HCT116 (cell line): ENCODE data around the gene XKRX. TPM values are rescaled to one million over a fixed set of nuclear protein-coding genes. Genes with fewer than 3 reads are reported as not detected.

ENCODE experiments used
- ATAC-seq: fragments of 200-7000 bp; cut with Tn5 transposase; 2 replicates; pipeline ENCODE4 v1.9.1; 2020; ENCODE audit warnings: mild to moderate bottlenecking, moderate library complexity
- BruUV-seq: library from RNA; stranded (reverse); fragments of 400-500 nt; replicated peaks from 2 replicates; lab custom pipeline; 2021; lab: Mats Ljungman, UMichigan
- CTCF ChIA-PET: fragments of 300-600 bp; sonication (Branson Sonifier 250); formaldehyde crosslinking; loops from one replicate; lab custom pipeline; 2021; ENCODE audit warnings: antibody characterized with exemption; lab: Charles Lee
- POLR2A ChIA-PET: fragments of 300-600, 350-600 bp; sonication (Branson Sonifier 250); formaldehyde crosslinking; loops from one replicate; lab custom pipeline; 2021; ENCODE audit warnings: antibody characterized with exemption; lab: Charles Lee
- RAD21 ChIA-PET, 2 experiments: fragments of 300-600 bp; sonication (Branson Sonifier 250); formaldehyde crosslinking; loops; one replicate each; lab custom pipeline; 2023; ENCODE audit warnings: low total read pairs in 2 of 2; ENCODE audit not compliant: uncharacterized antibody in 2 of 2, unreplicated experiment in 2 of 2, low non-redundant PET in 1 of 2; lab: Charles Lee
- DNase-seq: peaks from one replicate; pipeline ENCODE4 v3.0.0-alpha.2; 2010; ENCODE audit warnings: low read depth, low spot score
- H2AFZ ChIP-seq: fragments of 200-600 bp; shearing (Covaris generic), sonication (generic); 2 replicates; pipeline ENCODE4 v1.6.1; 2017; ENCODE audit warnings: low read depth, mixed run types, mixed read lengths, antibody characterized with exemption, low read length; ENCODE audit not compliant: poor library complexity, severe bottlenecking
- H3K27ac ChIP-seq: 2 replicates; pipeline ENCODE4 v1.5.1; 2012; ENCODE audit warnings: low read depth, low read length
- H3K27me3 ChIP-seq: fragments of 200-600 bp; sonication (generic); 2 replicates; pipeline ENCODE4 v1.6.1; 2016; ENCODE audit warnings: mixed run types, low read length, mixed read lengths; ENCODE audit not compliant: insufficient read depth
- H3K36me3 ChIP-seq, 2 experiments: fragments of 200-500 bp in 1 of 2; fragments of 200-600 bp in 1 of 2; sonication (Bioruptor generic) in 1 of 2; sonication (generic) in 1 of 2; 2 replicates each; pipeline versions ENCODE4 v1.5.1 to v1.6.1; 2014 to 2016; ENCODE audit warnings: low read length in 2 of 2, inconsistent platforms in 1 of 2, mixed read lengths in 1 of 2, mixed run types in 1 of 2; ENCODE audit not compliant: insufficient read depth in 2 of 2, control insufficient read depth in 1 of 2
- H3K4me1 ChIP-seq, 2 experiments: fragments of 200-600 bp in 1 of 2; sonication (generic) in 1 of 2; 2 replicates each; pipeline versions ENCODE4 v1.5.1 to v1.6.1; 2012 to 2017; ENCODE audit warnings: low read length in 2 of 2, inconsistent platforms in 1 of 2, mild to moderate bottlenecking in 1 of 2, mixed read lengths in 1 of 2, mixed run types in 1 of 2, moderate library complexity in 1 of 2; ENCODE audit not compliant: insufficient read depth in 2 of 2, control insufficient read depth in 1 of 2
- H3K4me2 ChIP-seq: fragments of 200-600 bp; sonication (generic); 2 replicates; pipeline ENCODE4 v1.6.1; 2017; ENCODE audit warnings: mixed run types, low read length, mixed read lengths
- H3K4me3 ChIP-seq, 2 experiments: fragments of 200-600 bp in 1 of 2; sonication (generic) in 1 of 2; replicated peaks in 1 of 2; 2 replicates each; pipeline ENCODE4 v1.5.1; 2011 to 2016; ENCODE audit warnings: low read length in 2 of 2, control low read depth in 1 of 2, low read depth in 1 of 2, mild to moderate bottlenecking in 1 of 2, mixed read lengths in 1 of 2, mixed run types in 1 of 2
- H3K79me2 ChIP-seq: fragments of 200-600 bp; sonication (generic); 2 replicates; pipeline ENCODE4 v1.6.1; 2017; ENCODE audit warnings: mild to moderate bottlenecking, mixed run types, low read length, moderate library complexity, mixed read lengths; ENCODE audit not compliant: insufficient read depth
- H3K9ac ChIP-seq: fragments of 200-600 bp; sonication (generic); 2 replicates; pipeline ENCODE4 v1.6.1; 2016; ENCODE audit warnings: low read length, mixed read lengths
- H3K9me2 ChIP-seq: fragments of 200-600 bp; sonication (generic), shearing (Covaris generic); 2 replicates; pipeline ENCODE4 v1.6.1; 2017; ENCODE audit warnings: mixed run types, mild to moderate bottlenecking, moderate library complexity; ENCODE audit not compliant: insufficient read depth
- H3K9me3 ChIP-seq, 2 experiments: fragments of 200-500 bp in 1 of 2; fragments of 200-600 bp in 1 of 2; sonication (Bioruptor generic) in 1 of 2; sonication (generic) in 1 of 2; 2 replicates each; pipeline ENCODE4 v1.6.1; 2014 to 2017; ENCODE audit warnings: low read length in 2 of 2, mixed read lengths in 2 of 2, inconsistent platforms in 1 of 2, low read depth in 1 of 2, mild to moderate bottlenecking in 1 of 2, mixed run types in 1 of 2, moderate library complexity in 1 of 2; ENCODE audit not compliant: control insufficient read depth in 1 of 2, insufficient read depth in 1 of 2
- H4K20me1 ChIP-seq: fragments of 200-600 bp; sonication (generic), shearing (Covaris generic); 2 replicates; pipeline ENCODE4 v1.6.1; 2017; ENCODE audit warnings: mixed run types, mild to moderate bottlenecking, moderate library complexity; ENCODE audit not compliant: insufficient read depth
- CBX3 ChIP-seq: IDR thresholded peaks from 2 replicates; pipeline ENCODE4 v1.6.1; 2012; ENCODE audit warnings: low read depth
- CTCF ChIP-seq, 3 experiments: fragments of 200-600 bp in 1 of 3; sonication (generic) in 1 of 3; IDR thresholded peaks in 2 of 3; conservative IDR thresholded peaks in 1 of 3; 2 replicates each; pipeline ENCODE4 v1.5.1; 2012 to 2017; ENCODE audit warnings: low read depth in 2 of 3, low read length in 2 of 3, antibody characterized with exemption in 1 of 3, borderline replicate concordance in 1 of 3, control low read depth in 1 of 3, mild to moderate bottlenecking in 1 of 3, mixed read lengths in 1 of 3, mixed run types in 1 of 3, moderate library complexity in 1 of 3; ENCODE audit not compliant: insufficient read depth in 1 of 3
- ELF1 ChIP-seq: IDR thresholded peaks from 2 replicates; pipeline ENCODE4 v1.6.1; 2012; ENCODE audit warnings: low read depth, borderline replicate concordance
- EZH2 ChIP-seq: fragments of 200-600 bp; sonication (generic); IDR thresholded peaks from 2 replicates; pipeline ENCODE4 v1.6.1; 2017; ENCODE audit warnings: antibody characterized with exemption, mixed run types
- EZH2phosphoT487 ChIP-seq: fragments of 200-600 bp; IDR thresholded peaks from 2 replicates; pipeline ENCODE4 v1.6.1; 2018; ENCODE audit warnings: antibody characterized with exemption, borderline replicate concordance
- FOSL1 ChIP-seq: IDR thresholded peaks from 2 replicates; pipeline ENCODE4 v1.6.1; 2012; ENCODE audit warnings: low read depth
- POLR2AphosphoS5 ChIP-seq: IDR thresholded peaks from 2 replicates; pipeline ENCODE4 v1.6.1; 2011; ENCODE audit warnings: mild to moderate bottlenecking, low read depth, low read length, moderate library complexity
- RAD21 ChIP-seq: IDR thresholded peaks from 2 replicates; pipeline ENCODE4 v1.6.1; 2012; ENCODE audit warnings: low read depth, mild to moderate bottlenecking
- REST ChIP-seq: IDR thresholded peaks from 2 replicates; pipeline ENCODE4 v1.6.1; 2012; ENCODE audit warnings: low read depth
- SRF ChIP-seq: IDR thresholded peaks from 2 replicates; pipeline ENCODE4 v1.6.1; 2012; ENCODE audit warnings: low read depth
- ZNF274 ChIP-seq: fragments of 200-500 bp; sonication (Bioruptor generic); IDR thresholded peaks from 2 replicates; pipeline ENCODE4 v1.6.1; 2014; ENCODE audit warnings: mild to moderate bottlenecking, low read depth, low read length, inconsistent platforms
- intact Hi-C: fragments of 100-400 bp; cut with micrococcal nuclease; formaldehyde crosslinking; loops from 2 replicates; pipeline ENCODE4 v1.10.0; 2022
- total RNA-seq: library from RNA; stranded (reverse); gene quantifications from one replicate; pipeline ENCODE4 v1.2.1, GENCODE V29; 2021; ENCODE audit not compliant: unreplicated experiment

Gene XKRX
- total RNA-seq, 1 experiment from 2014 or later: 0.47 TPM

- Histone ChIP-seq H3K27ac (no peak overlapping the region), H3K9ac (no peak overlapping the region), H3K27me3 (no peaks in the 10 kb centered on the region), H4K20me1 (no peaks in the 10 kb centered on the region), H3K4me2 (no peak overlapping the region), H2AFZ (peak overlapping the region; percentile 88), H3K4me3 (no peak overlapping the region), H3K9me3 (no peaks in the 10 kb centered on the region), H3K4me1 (no peaks in the 10 kb centered on the region), H3K79me2 (no peaks in the 10 kb centered on the region), H3K9me2 (no peaks in the 10 kb centered on the region), H3K36me3 (no peaks in the 10 kb centered on the region)
- TF ChIP-seq EZH2: no peak
- no peak for TF ChIP-seq ZNF274
- no peak for TF ChIP-seq CBX3
- peak; percentile 50 to 62 (median 53) for TF ChIP-seq CTCF (IDR thresholded peaks at IDR 0.05 in 2 of 3, conservative IDR thresholded peaks at IDR 0.05 in 1 of 3; ENCODE audit: borderline replicate concordance in 1 of 3, insufficient read depth in 1 of 3, low read depth in 2 of 3, low read length in 2 of 3)
- TF ChIP-seq RAD21: peak; percentile 85
- RAD21 ChIA-PET: no interaction called here
- ATAC-seq (peak; percentile 86), DNase-seq (peak; percentile 26)
- intact Hi-C loops: loop anchor here (1.0 to 2.0 kb wide), 2 partner anchors 311 to 391 kb away; no protein-coding TSS in a partner anchor
- BruUV-seq: no TSS peak
- CTCF ChIA-PET: no interaction called here
- POLR2A ChIA-PET: interaction anchor here (0.8 kb wide), 1 partner anchor 495 kb away, joined by 3 read pairs; the partner anchor contains the start of gene RPL36A
Measured at GRCh38 chrX:100895365-100896075, 33.2 kb downstream of the XKRX start.

- CTCF ChIA-PET: no interaction called here
- Histone ChIP-seq H3K4me1 (no peaks in the 10 kb centered on the region), H3K4me2 (no peak overlapping the region), H4K20me1 (no peaks in the 10 kb centered on the region), H3K27ac (no peak overlapping the region), H3K27me3 (no peaks in the 10 kb centered on the region), H3K9me2 (no peaks in the 10 kb centered on the region), H3K79me2 (no peaks in the 10 kb centered on the region), H3K9me3 (no peaks in the 10 kb centered on the region), H3K36me3 (no peaks in the 10 kb centered on the region), H2AFZ (no peak overlapping the region), H3K9ac (no peak overlapping the region)
- POLR2A ChIA-PET: no interaction called here
- no TSS peak for BruUV-seq
- RAD21 ChIA-PET: no interaction called here
- DNase-seq: no peak
- ATAC-seq: no peak
- intact Hi-C loops: no loop called here
- TF ChIP-seq EZH2phosphoT487 (no peak), ELF1 (no peak), SRF (no peak), FOSL1 (no peak), REST (no peak), POLR2AphosphoS5 (no peak), CBX3 (no peak)
- TF ChIP-seq, all 23 proteins: peak for 0
- H3K4me3 ChIP-seq: no peak overlapping the region
Measured at GRCh38 chrX:100883654-100884053, 45.1 kb downstream of the XKRX start.
